HG03354 (cell line): ENCODE measurements around the gene ARFIP1.
"Not testable (repeated sequence)": the region's sequence is repeated elsewhere in the genome, so short reads cannot be mapped to it uniquely, and the experiment has no call there.

Experiments used
- ATAC-seq: cut with Tn5 transposase; IDR thresholded peaks from one replicate; pipeline ENCODE4 v1.9.1; 2021; ENCODE audit warnings: mild to moderate bottlenecking; ENCODE audit not compliant: unreplicated experiment, poor library complexity, severe bottlenecking

The ARFIP1 gene

GRCh38 chr4:152885185-152885584 is 105.4 kb downstream of the ARFIP1 start:
- ATAC-seq, result no peak

- no peak for ATAC-seq
Measured at GRCh38 chr4:152886201-152886600, 106.4 kb downstream of the ARFIP1 start.

- ATAC-seq, result no peak
Measured at GRCh38 chr4:152887981-152888380, 108.2 kb downstream of the ARFIP1 start.

- no peak for ATAC-seq
Measured at GRCh38 chr4:152892974-152893373, 113.2 kb downstream of the ARFIP1 start.

GRCh38 chr4:152894673-152895072 is 114.9 kb downstream of the ARFIP1 start:
- no peak for ATAC-seq

- no peak for ATAC-seq
Measured at GRCh38 chr4:152896811-152897210, 117.1 kb downstream of the ARFIP1 start.

GRCh38 chr4:152898133-152898532 is 118.4 kb downstream of the ARFIP1 start:
- not testable (repeated sequence) for ATAC-seq

- no peak for ATAC-seq
Measured at GRCh38 chr4:152898606-152899005, 118.9 kb downstream of the ARFIP1 start.

GRCh38 chr4:152900395-152900794 is 120.6 kb downstream of the ARFIP1 start:
- ATAC-seq, result no peak

- no peak for ATAC-seq
Measured at GRCh38 chr4:152901205-152901604, 121.5 kb downstream of the ARFIP1 start.

GRCh38 chr4:152903658-152904057 is 123.9 kb downstream of the ARFIP1 start:
- ATAC-seq, result no peak

GRCh38 chr4:152909901-152910300 is 130.1 kb downstream of the ARFIP1 start:
- ATAC-seq, result no peak

GRCh38 chr4:152910521-152910920 is 130.8 kb downstream of the ARFIP1 start:
- ATAC-seq, result no peak

GRCh38 chr4:152917543-152918395 is 138.0 kb downstream of the ARFIP1 start:
- no peak for ATAC-seq

GRCh38 chr4:152919826-152920225 is 140.1 kb downstream of the ARFIP1 start:
- no peak for ATAC-seq

GRCh38 chr4:152920768-152921167 is 141.0 kb downstream of the ARFIP1 start:
- no peak for ATAC-seq

- no peak for ATAC-seq
Measured at GRCh38 chr4:152921284-152921683, 141.5 kb downstream of the ARFIP1 start.

GRCh38 chr4:152925851-152926250 is 146.1 kb downstream of the ARFIP1 start:
- no peak for ATAC-seq

GRCh38 chr4:152926959-152927358 is 147.2 kb downstream of the ARFIP1 start:
- no peak for ATAC-seq

- ATAC-seq, result no peak
Measured at GRCh38 chr4:152927737-152928136, 148.0 kb downstream of the ARFIP1 start.

GRCh38 chr4:152928286-152928685 is 148.5 kb downstream of the ARFIP1 start:
- ATAC-seq, result no peak

GRCh38 chr4:152929888-152930287 is 150.1 kb downstream of the ARFIP1 start:
- no peak for ATAC-seq
